GM18507 (cell line): ENCODE measurements around the gene PLXNA2.

Source experiments
- DNase-seq: peaks from one replicate; pipeline ENCODE4 v3.0.0; 2011; ENCODE audit warnings: low read depth; ENCODE audit not compliant: insufficient read length; ENCODE audit errors: extremely low spot score
- FAIRE-seq: peaks from 2 replicates; lab custom pipeline; 2011; peaks lifted over from hg19 to GRCh38; lab: Jason Lieb, UNC

Gene PLXNA2

DNA sequence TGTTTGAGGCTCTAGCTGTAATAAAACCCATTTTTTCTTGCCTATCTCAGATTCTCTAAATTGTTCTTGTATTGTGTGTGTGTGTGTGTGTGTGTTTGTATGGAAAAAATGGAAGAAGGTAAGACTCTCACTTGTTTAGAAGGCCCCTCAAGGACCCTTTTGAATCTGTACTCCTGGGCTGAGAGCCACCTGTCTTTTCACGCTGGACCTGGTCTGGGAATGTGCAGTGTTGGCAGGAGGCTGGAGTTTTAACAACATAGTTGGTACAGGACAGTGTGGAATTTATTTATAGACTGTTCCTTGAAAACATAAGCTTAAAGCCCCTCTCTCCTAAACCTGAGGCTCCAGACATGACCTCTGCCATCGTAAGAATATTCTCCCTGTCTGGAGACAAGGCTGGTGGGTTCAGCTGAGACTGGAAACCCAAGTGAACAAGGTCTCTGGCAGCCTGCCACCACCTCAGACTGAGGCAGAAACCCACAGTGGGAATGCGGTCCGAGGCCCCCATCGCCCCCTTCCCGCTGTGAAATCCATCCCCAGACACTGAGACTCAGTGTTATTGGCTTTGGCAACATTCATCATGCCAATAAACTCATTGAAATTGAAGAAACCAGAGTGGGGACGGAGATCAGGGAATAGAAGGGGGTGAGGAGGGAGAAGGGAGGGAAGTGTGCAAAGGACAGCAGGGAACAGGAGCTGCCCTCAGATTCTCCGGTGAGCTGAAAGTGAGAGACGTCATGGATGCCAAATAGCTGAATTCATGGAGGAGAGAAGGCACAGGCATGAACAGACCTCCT lies 24.6 kb upstream of the PLXNA2 start:
- no peak for DNase-seq
- FAIRE-seq: no peak

DNA sequence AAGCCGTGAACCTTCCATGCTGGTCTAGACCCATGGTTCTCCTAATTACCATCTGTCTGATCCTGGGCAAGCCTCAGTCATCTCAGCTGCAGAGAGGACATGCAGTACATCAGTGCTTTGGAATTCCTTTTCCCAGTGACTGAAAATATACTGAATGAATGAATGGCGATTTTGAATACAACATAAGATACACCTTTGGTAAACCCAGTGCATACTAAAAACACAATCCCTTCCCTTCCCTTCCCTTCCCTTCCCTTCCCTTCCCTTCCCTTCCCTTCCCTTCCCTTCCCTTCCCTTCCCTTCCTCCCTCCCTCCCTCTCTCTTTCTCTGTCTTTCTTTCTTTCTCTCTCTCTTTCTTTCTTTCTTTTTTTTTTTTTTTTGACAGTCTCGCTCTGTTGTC lies 21.3 kb upstream of the PLXNA2 start:
- DNase-seq (no peak), FAIRE-seq (no peak)

DNA sequence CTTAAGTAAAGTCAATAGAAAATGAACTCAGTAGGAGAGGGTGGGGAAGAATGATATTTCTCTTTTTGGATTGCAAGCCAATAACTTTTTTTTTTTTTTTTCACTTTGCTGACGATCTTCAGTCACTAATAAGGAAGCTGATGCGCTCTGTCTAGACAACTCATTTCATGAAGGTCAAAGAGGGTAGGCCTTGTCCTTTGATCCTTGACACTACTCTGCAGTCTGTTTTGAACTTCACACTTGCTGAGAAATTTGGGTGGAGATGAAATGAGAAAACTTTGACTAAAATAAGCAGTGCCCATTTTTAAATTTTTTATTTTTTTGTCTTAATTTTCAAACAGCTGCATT lies 20.9 kb upstream of the PLXNA2 start:
- DNase-seq: no peak
- FAIRE-seq: no peak

DNA sequence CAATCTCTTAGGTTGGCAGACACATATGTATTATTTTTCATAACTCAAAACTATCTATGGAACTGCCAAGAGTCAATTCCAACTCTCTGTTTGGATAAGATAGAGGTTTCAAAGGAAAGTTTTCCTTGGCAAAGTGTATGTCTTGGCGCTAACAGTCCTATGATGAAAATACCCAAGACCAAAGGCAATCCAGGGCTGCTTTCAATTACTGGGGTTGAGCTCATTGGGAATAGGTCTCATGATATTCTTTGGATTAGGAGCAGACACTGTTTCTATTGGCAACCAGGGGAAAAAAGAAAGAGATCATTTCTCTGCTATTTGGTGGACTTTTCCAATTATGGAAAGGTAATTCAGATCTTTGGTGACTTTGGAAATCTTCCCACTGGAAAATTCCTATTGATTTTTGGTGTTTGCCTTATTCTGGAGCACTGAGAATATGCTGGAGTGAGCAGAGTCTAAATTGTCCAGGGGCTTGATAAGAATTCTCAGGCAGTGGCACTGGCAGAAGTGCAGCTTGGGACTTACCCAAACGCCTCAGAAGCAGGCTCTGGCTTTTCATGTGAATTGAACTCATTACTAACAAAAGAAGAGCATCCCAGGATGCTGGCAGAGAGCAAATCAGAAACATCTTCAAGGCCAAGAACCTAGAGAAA lies 20.4 kb upstream of the PLXNA2 start:
- FAIRE-seq (no peak), DNase-seq (no peak)

DNA sequence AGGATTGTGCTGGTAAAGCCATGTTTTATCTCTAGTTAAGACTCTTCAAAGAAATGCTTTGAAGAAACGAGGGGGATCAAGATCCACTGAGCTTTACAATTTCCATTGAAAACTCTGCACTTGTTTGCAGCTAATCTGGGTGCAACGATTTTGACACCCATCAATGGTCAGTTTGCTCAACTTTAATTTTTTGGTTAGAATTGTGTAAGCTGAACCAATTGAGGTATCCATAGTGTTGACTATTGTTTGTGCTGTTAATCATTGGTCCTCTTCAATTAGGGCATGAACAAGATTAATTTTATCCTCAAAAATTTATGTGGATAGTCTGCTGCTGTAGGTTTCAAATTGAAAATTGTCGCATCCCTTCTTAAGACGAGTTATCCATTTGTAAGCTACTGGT lies 17.7 kb upstream of the PLXNA2 start:
- FAIRE-seq (no peak), DNase-seq (no peak)

DNA sequence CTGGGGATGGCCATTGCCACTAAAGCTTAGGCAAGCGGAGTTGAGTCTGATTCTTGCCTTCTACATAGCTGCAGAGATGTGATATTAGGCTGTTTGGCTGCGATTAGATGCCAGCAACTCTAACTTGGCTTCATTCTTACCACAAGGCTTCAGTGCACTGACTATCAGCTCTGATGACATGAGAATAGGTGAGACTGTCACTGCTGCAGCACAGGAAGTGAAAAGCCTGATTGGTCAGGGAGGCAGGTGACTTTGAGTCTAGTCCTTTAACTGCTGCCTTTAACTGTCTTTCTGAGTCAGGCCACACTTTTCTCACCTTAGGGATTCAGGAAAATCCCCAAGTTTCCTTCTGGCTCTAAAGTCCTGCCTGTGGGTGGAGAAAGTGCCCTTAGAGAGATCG lies 14.1 kb upstream of the PLXNA2 start:
- no peak for DNase-seq

DNA sequence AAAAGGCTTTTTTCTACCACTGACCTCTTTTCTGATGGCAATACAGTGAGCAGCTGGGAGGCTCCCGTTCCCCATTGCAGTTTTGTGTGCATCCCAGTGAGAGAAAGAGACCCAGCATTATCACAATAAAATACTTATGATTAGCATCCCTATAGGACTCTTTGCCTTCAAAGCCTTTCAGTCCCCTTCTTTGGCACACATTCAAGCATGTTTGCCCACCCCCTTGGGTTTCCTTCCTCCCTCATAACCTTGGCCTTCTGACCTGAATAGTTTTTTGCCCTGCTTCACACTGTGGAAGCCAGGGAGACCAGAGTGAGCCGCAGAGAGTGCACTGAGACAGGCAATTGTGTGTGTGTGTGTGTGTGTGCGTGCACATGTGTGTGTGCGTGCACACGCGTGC lies 13.2 kb upstream of the PLXNA2 start:
- DNase-seq (no peak), FAIRE-seq (no peak)

More for the DNA sequence above, 14.1 kb upstream of the PLXNA2 start:
- no peak for FAIRE-seq

DNA sequence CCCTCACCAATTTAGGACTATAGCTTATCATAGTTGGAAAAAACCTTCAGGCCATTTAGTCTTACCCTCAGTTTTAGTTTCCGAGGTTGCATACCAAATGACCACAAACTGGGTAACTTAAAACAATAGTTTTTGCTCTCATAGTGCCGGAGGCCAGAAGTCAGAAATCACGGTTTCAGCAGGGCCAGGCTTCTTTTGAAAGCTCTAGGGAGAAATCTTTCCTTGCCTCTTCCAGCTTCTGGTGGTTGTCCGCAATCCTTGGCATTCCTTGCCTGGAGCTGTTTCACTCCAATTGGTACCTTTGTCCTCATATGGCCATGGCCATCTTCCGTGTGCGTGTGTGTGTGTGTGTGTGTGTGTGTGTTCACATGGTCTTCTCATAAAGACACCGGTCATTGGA lies 12.4 kb upstream of the PLXNA2 start:
- FAIRE-seq (no peak), DNase-seq (no peak)

DNA sequence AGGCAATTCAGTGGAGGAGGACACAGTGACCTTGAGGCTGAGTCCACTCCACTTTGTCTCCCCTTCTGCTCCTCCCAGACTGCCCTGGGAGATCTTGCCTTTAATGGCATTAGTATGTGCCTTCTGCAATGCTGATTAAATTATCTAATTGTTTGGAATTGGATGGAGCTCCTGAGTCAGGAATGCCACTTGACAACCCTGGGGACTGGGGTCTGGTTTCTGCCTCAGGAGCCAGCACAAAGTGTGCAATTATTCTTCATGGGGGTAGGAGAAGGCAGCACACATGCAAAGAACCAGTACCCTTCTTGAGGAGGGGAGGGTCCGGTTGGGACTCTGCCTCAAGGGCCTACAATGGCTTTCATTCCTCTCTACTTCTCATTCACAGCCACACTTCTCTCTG lies 11.9 kb upstream of the PLXNA2 start:
- DNase-seq (no peak), FAIRE-seq (no peak)

DNA sequence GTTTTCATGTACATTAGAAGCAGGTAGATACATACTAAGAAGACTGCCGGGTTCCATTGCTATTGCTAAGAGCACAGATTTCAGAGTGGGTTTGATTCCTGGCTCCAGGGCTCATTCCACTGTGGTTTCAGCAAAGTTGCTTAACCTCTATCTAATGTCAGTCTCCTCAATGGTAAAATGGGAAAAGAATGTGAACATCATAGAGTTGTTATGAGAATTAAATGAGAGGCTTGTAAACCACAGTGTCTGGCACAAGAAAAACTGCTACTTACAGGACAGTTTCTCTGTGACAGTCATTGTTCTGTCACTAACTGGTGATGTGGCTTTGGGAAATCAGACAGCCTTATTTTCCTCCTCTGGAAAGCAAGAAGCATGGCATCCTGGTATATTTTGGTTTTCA lies 10.7 kb upstream of the PLXNA2 start:
- no peak for DNase-seq
- FAIRE-seq: no peak

DNA sequence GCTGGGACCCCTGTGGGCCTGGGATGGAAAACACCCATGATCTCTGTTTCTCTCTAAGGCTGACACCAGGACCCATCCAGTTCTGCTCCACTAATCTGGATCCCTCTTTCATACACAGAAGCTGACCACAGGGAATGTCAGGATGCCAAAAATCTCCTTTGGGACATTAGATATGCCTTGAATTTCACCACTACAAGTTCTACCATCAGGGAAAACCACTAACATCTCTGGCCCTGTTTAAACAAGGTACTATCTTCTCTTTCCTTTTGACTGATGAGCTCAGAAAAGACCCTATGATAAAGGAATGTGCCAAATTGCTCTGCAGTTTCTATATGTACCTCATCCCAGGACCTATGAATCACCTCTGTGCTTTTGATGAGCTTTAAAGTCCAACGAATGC lies 10.2 kb upstream of the PLXNA2 start:
- FAIRE-seq: no peak
- DNase-seq: no peak

DNA sequence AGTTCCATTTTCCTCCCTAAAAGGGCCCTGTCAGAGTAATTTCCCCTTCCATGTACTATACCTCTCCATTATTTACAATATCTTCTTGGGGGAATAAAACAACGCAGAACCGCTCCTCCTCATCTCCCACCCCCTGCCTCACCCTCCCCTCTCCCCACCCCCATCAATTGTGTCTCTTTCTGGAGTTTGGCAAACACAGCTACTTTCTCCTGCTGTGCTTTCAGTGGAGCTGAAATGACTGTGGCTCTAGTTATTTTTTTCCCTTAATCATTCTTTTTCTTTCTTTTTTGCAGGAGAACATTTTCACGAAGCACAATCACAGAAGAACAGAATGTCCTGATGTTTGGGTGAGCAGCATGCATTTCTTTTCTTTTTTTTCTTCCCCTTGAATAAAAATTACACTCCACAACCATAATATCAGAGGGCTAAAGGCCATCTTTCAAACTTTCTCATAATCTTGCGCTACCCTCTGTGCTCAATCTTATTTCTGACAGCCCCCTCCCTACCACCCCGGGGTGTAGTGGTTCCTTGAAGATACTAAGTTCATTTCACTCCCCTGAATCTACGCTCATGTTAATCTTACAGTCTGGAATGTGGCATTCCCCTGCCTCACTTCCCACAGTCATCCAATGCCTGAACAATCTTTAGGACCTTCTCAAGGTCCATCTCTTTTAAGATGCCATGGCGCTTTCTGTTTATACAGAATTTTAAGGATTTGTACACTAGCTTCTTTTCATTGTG lies 8.8 kb upstream of the PLXNA2 start:
- no peak for DNase-seq
- FAIRE-seq: no peak

DNA sequence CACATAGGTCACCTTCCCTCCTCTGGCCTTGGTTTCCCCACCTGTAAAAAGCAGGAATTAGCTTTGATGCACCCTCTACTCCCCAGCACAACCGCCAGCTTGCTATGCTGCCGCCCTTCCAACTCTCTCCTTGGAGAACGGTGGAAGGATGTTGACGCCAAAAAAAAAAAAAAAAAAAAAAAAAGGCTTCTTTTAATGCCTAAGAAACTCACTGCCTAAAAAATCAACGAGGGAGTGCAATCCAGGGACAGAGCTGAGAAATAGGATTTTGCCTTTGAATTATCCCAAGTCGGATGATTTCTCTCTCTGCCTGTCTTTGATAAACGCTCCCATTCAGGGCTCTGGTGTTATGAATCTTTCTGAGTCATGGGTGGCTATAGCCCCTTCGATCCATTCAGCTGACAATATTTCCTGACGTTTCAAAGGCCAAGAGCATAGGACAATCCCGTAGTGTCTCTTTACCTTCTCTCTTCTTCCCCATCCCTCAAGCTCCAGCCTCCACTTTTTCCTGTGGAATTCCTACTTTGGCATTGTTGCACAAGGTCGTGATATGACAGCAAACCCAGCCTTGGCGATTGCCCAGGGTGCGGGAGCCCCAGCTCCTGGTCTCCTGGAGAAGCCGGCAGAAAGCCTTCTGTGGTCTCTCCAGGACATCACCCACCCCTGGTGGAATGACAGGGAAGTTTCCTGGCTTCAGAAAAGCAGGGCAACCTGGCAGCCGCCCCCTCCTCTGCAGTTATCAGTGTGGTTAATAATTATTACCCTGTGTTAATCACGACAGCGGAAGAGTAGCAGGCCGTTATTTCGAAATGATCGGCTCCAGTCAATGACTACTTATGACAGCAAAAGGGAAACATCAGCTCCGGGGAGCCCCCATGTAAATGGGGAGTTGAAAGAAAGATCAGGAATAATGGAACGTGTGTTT lies 8.0 kb upstream of the PLXNA2 start:
- no peak for FAIRE-seq
- DNase-seq: no peak

DNA sequence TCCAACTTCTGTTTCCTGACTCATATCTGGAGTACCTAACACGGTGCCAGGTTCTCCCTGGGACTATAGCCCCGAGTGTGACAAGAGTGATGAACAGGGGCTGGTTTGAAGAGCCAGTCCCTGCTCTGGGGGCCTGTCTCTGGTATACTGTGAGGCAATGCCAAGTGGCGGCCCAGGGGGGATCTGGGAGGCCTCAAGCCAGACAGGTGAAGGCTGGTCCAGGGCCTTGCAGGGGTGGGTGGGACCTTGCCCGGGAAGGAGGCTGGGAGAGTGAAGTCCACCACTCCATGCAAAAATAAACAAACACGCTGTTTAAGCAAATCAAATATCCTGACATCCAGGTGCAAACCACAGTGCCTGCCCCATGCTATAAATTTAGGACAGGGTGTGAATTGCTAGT lies 6.8 kb upstream of the PLXNA2 start:
- DNase-seq (no peak), FAIRE-seq (no peak)

DNA sequence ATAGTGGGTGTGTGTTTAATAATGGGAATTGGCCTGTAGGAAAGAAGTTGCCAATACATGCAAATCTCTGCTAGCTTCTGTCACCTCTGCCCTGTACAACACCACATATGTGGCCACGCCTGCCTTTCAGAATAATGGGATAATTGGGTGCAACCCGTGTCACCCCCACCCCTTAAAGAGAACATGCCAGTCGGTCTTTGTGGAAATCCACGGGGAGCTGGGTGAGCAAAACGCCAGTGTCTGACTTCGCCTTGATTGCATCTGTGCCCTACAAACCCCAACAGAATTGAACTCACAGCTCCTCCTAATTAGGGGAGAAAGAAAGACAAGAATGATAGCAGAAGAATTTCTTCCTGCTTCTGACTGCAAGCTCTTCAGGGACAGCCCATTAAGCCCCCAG lies 6.4 kb upstream of the PLXNA2 start:
- no peak for DNase-seq
- no peak for FAIRE-seq

DNA sequence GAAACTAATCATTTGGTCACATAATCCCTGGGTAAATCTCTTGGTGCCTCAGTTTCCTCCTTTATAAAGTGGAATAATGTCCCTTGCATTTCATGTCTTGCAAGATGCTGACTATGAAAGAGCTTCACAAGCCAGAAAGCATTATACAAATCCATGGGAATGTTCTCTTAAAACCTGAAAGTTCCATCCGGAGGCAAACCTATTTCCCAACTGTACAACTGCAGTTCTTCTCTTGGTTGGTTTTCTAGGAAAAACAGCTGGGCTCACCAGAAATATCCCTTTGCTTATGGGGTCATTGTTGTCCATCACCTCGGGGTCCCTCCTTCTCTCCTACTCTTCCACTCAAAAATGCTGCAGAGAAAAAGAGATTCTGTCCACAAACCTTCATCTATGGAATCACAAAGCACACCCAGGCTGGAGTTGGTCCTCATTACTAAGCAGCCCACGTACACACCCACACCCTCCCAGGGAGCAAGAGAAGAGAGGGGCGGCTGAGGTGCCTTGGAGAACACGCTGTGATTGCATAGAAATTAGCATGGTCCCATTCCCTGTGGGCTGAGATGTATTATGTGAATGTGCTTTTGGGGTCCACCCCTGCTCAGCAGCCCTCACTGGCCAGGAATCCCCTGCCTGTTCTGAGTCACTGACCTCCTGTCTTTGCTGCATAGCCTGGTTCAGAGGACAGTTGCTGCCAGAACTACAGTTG lies 5.0 kb upstream of the PLXNA2 start:
- DNase-seq: no peak
- FAIRE-seq: no peak

DNA sequence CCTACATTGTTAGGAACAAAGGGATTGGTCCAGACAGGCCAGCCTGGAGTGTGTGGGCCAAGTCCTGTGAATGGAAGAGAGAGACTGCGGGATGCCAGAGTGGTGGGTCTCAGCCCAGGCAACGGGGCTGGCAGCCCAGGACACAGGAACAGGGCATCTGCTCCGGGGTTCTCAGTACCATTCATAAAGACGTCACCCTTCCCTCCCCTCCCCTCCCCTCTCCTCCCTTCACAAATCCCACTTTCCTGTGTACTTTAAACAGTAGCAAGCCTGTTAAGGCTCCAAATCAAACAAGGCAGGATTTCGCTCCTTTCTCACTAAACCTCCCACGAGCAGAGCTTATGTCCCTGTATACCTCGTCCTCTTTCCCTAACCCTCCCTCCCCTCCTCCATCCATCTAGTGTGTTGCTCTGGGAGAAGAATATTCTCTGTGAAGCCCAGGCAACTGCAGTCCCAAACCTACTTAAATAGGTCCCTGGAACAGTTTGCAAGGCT lies 4.2 kb upstream of the PLXNA2 start:
- FAIRE-seq (no peak), DNase-seq (no peak)

DNA sequence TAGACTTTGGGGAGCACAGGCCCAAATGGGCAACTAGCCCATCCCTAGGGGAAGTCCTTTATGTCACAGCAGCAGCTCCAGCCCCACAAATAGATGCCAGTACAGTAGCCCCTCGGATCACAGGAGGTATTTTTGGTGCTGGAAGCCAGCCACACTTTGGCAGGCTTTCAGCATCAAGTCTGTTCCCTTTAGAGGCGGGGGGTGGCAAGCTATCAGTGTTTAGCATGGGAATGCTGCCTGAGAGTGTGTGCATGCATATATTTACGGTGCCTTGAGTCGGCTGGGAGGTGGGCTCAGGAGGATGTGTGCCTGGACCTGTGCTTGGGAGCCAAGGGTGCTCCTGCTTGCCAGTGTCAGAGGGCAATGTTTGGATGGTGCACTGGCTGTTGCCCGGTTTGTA lies 3.5 kb upstream of the PLXNA2 start:
- DNase-seq (no peak), FAIRE-seq (no peak)

DNA sequence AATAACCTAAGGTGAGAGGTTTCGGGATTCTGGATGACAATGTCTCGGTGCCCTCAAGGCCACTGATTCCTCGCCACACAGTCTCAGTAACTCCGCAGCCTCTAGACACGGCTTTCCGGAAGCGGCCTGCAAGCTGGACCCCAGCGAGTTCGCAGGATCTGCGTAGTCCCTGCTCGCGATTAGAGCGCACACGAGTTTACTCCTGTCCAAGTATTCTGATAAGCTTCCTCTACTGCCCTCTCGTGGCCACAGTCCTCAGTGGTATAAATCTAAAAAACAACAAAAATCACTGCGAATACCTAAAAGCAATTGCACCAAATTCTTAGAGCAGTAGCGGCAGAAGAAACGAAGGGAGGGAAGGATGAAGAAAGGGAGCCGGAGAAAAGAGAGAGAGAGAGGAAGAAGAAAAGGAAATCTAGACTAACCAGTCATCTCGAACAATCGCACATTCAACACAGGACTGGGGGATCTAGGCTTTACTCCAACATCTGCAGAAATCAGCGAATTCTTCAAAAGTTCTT lies 1.1 kb upstream of the PLXNA2 start:
- FAIRE-seq (peak; percentile 94), DNase-seq (peak; percentile 54)
